Amygdala (tissue), 56 donors: Measurements from ENCODE around the gene NAB2.
"Not testable (repeated sequence)": the region's sequence is repeated elsewhere in the genome, so short reads cannot be mapped to it uniquely, and the experiment has no call there.

Source experiments
- DNase-seq, 56 donors: peaks; one replicate each; lab custom pipeline; 2025; lab: John Stamatoyannopoulos, UW

The NAB2 gene, protein sequence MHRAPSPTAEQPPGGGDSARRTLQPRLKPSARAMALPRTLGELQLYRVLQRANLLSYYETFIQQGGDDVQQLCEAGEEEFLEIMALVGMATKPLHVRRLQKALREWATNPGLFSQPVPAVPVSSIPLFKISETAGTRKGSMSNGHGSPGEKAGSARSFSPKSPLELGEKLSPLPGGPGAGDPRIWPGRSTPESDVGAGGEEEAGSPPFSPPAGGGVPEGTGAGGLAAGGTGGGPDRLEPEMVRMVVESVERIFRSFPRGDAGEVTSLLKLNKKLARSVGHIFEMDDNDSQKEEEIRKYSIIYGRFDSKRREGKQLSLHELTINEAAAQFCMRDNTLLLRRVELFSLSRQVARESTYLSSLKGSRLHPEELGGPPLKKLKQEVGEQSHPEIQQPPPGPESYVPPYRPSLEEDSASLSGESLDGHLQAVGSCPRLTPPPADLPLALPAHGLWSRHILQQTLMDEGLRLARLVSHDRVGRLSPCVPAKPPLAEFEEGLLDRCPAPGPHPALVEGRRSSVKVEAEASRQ

DNA sequence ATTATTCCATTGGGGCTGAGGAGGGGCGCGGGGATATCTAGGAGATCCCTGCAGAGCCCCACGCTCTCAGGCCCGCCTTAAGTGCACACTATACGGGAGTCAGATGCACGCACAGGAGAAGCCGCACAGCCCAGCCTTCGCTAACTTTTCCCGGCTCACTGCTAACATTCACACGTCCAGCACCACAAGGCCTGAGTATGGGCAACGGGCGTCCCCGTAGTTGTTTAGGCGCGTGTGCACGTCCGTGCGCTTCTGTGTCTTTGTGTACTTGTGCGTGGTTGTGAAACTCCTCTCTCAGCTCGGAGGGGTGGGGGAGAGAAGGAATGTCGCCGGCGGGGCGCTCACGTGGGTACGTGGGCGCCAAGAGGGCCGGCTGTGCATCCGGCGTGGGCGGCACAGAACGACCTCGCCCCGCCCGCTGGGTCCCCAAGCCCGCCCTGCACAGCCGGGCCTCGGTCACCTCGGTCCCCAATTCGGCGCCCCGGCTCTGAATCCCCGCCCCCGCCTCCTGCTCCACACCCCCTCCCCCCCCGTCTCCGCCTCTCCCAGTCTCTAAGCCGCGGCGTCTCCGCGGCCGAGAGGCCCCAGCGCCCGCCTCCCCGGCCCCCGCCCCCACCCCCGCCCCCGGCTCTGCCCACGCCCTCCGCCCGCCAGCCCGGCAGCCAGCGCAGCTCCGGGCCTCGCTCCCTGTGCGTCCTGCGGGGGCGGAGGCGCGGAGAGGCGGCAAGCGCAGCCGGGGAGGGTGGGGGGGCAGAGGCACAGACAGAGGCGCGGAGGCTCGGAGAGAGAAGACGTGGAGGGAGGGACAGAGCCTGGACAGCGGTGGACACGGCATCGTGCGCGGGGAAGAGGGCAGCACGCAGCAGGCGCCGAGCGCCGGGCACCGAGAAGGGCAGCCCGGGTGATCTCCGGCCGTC lies at the start of gene NAB2:
NAB2 (plus strand) TSS at position 761 of the 917 bp plus-strand sequence. CDS start 158 bp downstream, outside the sequence.
- peak in 55 of 56 donors; percentile 27 to 93 (median 82) for DNase-seq

- no peak for DNase-seq
These were observed 48.7 kb upstream of the NAB2 start for GRCh38 chr12:57040211-57040610.

DNA sequence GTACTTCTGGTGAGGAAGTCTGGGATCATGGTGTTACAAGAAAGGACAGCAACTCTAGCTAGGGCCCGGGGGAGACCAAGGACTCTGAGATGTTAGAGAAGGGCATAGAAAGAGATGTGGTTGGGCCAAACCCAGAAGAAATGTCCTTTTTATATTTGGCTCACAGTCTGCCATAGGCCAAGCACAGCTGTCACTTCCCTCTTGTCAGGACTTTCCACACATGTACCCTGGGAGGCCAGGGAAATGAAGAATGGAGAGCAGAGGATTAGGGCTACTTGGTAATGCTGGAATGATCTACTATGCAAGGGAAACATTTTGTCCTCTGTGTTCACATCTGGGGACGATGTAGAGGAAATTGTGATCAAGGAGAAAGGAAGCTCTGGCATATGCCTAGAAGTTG lies 48.2 kb upstream of the NAB2 start:
- DNase-seq = no peak

- no peak for DNase-seq
These were observed 46.2 kb upstream of the NAB2 start for GRCh38 chr12:57042695-57043094.

GRCh38 chr12:57044468-57044867 lies 44.4 kb upstream of the NAB2 start:
- DNase-seq = no peak

GRCh38 chr12:57044889-57045288 lies 44.0 kb upstream of the NAB2 start:
- no peak for DNase-seq

DNA sequence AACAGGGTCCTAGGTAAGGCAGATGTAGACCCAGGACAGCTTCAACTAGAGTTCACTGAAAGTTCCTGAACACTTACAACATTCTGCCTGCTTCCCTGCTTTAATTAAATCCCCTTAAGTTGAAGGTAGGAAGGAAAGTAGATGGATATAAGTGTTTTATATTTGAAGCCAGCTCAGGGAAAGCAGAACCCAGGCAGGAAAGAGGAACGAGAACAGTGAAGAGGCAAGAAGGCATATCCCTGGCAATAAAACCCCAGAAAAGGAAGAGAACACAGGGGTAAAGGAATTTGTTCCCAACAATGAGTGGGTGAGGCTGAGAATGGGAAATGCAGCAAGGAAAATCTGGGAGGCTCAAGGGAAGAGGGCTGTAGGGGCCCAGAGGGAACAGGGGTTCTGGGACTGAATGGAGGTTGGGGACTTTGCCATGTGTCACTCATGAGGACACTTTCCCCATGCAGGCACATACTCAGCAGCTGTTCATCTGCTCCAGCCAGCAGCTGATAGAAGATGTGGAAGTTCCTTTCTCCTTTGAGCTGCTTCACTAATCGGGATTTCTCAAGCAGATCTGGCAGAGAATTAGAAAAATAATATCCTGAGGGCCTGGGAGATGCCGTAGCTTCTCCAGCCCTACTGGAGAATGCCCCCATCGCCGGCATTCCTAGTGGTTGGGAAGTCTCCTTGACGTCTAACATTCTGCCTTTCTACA lies 42.7 kb upstream of the NAB2 start:
- no peak for DNase-seq

DNA sequence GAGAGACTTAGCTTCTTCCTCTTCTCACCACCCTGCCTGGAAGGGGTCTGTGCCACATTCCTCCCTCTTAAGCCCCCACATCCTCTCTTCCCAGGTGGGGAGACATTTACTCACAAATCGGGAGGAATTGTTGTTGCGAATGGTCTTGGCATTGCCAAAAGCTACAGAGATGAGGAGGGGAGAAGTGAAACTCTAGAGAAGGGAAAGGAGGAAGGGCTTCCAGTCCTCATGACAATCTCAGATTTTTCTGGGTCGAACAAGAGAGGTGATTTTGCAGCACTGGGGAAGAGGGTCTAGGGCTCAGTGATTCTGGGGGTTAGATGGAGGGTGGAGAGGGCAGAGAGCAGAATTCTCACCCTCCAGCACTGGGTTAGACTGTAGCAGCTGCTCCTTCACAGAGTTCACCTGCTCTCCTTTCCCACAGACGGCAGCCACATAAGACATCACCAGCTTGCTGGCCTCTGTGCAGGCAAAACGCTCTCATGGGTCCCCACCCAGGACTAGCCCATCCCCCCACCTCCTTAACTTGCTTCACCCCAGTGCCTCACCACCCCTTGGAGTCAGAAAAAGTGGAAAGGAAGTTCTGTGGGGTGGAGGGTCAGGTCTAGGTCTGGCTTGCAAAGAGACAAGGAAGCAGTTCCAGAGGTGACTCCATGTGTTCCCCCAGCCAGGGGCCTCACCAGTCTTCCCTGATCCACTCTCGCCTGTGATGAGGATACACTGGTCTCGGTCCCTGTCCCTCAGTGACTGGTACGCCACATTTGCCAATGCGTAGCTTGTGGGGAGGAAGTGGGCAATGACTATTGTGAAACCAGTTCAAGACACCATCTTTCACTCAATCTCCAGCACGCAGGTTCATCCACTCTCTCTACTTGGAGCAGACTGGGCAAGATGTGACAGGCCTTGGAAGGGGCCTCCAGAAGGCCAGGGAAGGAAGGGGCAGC lies 41.7 kb upstream of the NAB2 start:
- DNase-seq = no peak

DNA sequence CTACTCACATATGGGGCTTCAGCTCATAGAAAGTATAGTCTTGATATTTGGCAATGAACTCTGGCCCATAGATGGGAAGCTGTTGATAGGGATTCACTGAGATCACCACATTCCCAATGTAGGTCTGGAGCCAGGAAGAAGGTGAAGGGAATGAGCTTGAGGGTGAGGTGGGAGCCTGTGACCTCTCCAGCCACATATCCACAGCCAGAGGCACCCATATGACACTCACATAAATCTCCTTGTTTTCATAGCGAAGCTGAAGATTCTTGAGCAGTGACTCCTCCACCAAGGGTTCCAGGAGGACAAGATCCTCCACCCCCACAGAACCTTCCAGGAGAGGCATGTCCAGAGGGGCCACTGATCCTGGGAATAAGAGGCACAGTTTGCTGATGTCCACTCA lies 40.9 kb upstream of the NAB2 start:
- DNase-seq = no peak

DNA sequence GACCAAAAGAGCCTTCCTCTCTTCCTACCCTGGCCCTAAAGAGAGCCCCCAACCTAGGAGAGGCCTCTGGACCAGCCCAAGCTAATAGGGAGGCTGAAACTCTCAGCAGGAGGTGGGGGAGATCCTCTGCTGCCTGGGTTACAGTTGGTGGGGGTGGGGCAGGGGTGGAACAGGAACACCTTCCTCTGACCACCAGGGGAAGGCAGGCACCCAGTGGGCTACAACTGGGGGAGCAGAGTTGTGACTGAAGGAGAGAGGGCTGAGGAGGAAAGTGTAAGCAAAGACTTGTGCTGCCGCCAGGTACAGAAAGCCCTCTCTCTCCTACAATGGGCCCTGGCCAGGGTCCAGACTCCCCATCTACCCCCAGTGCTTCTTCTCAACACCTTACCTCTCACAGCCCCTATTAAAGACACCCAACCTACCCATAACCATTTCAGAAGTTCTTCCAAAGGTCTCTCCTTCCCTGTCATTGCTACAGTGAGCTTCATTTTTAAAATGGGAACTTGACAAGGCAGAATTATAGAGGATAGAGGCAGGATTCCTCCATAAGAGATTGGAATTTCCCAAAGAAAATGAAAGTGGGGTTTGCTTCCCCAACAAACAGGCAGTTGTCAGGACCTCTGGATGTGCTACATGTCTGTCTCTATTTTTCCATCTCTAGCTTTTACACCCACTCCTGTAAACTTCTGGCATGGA lies 40.3 kb upstream of the NAB2 start:
- DNase-seq = no peak

DNA sequence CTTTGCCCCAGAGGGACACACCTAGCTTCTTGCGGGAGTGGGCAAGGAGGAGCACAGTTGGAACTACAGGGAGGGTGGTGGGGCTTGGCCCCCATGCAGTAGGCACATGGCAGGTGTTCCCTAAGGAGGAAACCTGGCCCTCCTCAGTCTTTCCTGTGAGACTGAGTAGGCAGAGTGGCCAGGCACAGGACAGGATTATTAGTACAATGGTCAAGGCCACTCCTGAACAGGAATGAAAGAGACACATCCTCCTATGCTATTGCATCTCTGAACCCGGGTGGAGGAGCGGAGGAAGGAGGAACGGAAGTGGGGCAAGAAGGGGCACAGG lies 39.8 kb upstream of the NAB2 start:
- DNase-seq = no peak

GRCh38 chr12:57049890-57050289 lies 39.0 kb upstream of the NAB2 start, which contains the start of gene MYO1A:
TSS of gene MYO1A (minus strand) at chr12:57050129. CDS start at chr12:57048323, 1,806 bp downstream.
- no peak for DNase-seq

DNA sequence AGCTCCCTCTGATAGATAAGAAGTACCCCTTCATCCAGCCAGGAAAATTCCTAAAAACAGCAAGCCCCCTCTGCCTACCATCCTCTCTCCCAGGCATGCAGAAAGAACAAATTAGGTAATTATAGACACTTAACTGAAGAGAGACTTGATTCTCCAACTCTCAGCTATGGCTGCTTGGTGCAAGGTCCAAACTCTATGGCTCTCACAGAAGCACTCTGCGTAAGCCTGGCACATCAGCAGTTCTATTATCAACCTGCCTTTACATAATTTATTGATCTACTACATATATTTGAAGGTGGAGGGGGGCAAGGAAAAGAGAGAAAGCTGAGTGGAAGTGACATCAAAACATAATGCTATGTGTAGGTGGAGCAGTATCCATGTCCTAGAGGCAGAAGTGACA lies 37.9 kb upstream of the NAB2 start:
- DNase-seq = no peak

DNA sequence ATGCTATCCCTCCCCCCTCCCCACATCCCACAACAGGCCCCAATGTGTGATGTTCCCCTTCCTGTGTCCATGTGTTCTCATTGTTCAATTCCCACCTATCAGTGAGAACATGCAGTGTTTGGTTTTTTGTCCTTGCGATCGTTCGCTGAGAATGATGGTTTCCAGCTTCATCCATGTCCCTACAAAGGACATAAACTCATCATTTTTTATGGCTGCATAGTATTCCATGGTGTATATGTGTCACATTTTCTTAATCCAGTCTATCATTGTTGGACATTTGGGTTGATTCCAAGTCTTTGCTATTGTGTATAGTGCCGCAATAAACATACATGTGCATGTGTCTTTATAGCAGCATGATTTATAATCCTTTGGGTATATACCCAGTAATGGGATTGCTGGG lies 35.8 kb upstream of the NAB2 start:
- not testable (repeated sequence) for DNase-seq

GRCh38 chr12:57053901-57054300 lies 35.0 kb upstream of the NAB2 start:
- DNase-seq = not testable (repeated sequence)

DNA sequence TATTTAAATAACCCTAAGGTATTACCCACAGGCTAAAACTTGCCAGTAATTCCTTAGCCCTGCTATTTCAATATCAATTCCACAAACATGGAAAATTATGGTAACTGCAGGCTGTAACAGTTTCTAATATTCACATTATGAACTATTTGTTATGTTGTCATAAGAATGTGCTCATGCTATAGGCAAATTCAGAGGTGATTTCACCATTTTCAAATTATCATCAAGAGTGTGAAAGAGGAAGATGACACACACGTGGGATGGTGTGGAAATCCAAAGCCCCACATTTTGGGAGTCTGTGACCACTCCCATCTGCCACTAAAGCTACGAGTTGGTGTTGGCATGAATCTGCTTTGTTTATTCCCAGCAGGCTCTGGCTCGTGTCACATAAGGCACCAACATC lies 33.1 kb upstream of the NAB2 start:
- no peak for DNase-seq

GRCh38 chr12:57057067-57057751 lies 31.7 kb upstream of the NAB2 start:
- DNase-seq = no peak

GRCh38 chr12:57058454-57058853 lies 30.5 kb upstream of the NAB2 start:
- no peak for DNase-seq
